HepG2 (cell line): ENCODE measurements around the gene GJA5. TPM values are rescaled to one million over a fixed set of nuclear protein-coding genes. Genes with fewer than 3 reads are reported as not detected.
A peak's percentile ranks its signal among the peaks of the same experiment; 100 is the strongest.

Experiments
- AGO2 ChIP-seq: fragments of 200-400 bp; formaldehyde crosslinking; optimal IDR thresholded peaks from 2 replicates; pipeline ENCODE3; 2017; ENCODE audit warnings: mild to moderate bottlenecking, low read depth, low read length, moderate library complexity
- HOXA3 ChIP-seq: sonication (generic); formaldehyde crosslinking; IDR thresholded peaks from 2 replicates; pipeline ENCODE4 v1.5.0; 2020; ENCODE audit warnings: missing genetic modification reagents
- KAT2B ChIP-seq: fragments of 150-350 bp; IDR thresholded peaks from 2 replicates; pipeline ENCODE4 v1.6.1; 2014; ENCODE audit warnings: low read depth, low read length, borderline replicate concordance
- PAF1 ChIP-seq: IDR thresholded peaks from 2 replicates; pipeline ENCODE4 v1.6.1; 2016; ENCODE audit warnings: missing genetic modification reagents, missing compliant biosample characterization
- RORA ChIP-seq: sonication (generic); formaldehyde crosslinking; IDR thresholded peaks from 2 replicates; pipeline ENCODE4 v1.5.0; 2020; ENCODE audit warnings: mild to moderate bottlenecking, missing genetic modification reagents, moderate library complexity
- ZFP82 ChIP-seq: sonication (generic); formaldehyde crosslinking; IDR thresholded peaks from 2 replicates; pipeline ENCODE4 v1.5.1; 2020; ENCODE audit warnings: mild to moderate bottlenecking, missing genetic modification reagents, borderline replicate concordance
- ZNF24 ChIP-seq: fragments of 450-650 bp; IDR thresholded peaks from 2 replicates; pipeline ENCODE4 v1.6.1; 2017; ENCODE audit warnings: antibody characterized with exemption, mild to moderate bottlenecking
- ZNF263 ChIP-seq: sonication (generic); formaldehyde crosslinking; IDR thresholded peaks from 2 replicates; pipeline ENCODE4 v1.4.0; 2020; ENCODE audit warnings: missing genetic modification reagents
- ZNF552 ChIP-seq: sonication (generic); formaldehyde crosslinking; IDR thresholded peaks from 2 replicates; pipeline ENCODE4 v1.9.0; 2022; ENCODE audit warnings: missing genetic modification reagents, mild to moderate bottlenecking, borderline replicate concordance
- ZSCAN29 ChIP-seq: sonication (generic); formaldehyde crosslinking; conservative IDR thresholded peaks from 2 replicates; pipeline ENCODE4 v1.4.0; 2020; ENCODE audit warnings: mild to moderate bottlenecking, missing genetic modification reagents
- polyA plus RNA-seq, 8 experiments: library from polyadenylated mRNA; depleted of rRNA in 3 of 8; stranded (reverse) in 7 of 8; unstranded in 1 of 8; fragments of >200 nt; fragmentation: Illumina TruSeq in 4 of 8; extraction: Trizol in 4 of 8; gene quantifications; 2 replicates each; pipeline versions ENCODE4 v1.2.1 to v1.2.3, GENCODE V29; 2011 to 2016; ENCODE audit warnings: low read depth in 4 of 8, missing spikeins in 1 of 8, mixed read lengths in 1 of 8; ENCODE audit not compliant: insufficient read depth in 1 of 8
- total RNA-seq, 5 experiments: library from RNA; depleted of rRNA; stranded (reverse); fragments of >200 nt; fragmentation: Illumina TruSeq; extraction: Trizol; gene quantifications; 2 replicates each; pipeline ENCODE4 v1.2.3, GENCODE V29; 2016; ENCODE audit warnings: low read depth in 1 of 5
- TF ChIP-seq, protein P1 (sequence below): sonication (generic); formaldehyde crosslinking; IDR thresholded peaks from 2 replicates; pipeline ENCODE4 v1.4.0; 2020; ENCODE audit warnings: missing genetic modification reagents, borderline replicate concordance
- TF ChIP-seq, protein P2 (sequence below): sonication (generic); formaldehyde crosslinking; IDR thresholded peaks from 2 replicates; pipeline ENCODE4 v1.4.0; 2020; ENCODE audit warnings: missing genetic modification reagents, mild to moderate bottlenecking, borderline replicate concordance
- TF ChIP-seq, protein P3 (sequence below): sonication (generic); formaldehyde crosslinking; IDR thresholded peaks from 2 replicates; pipeline ENCODE4 v1.9.0; 2021; ENCODE audit warnings: missing genetic modification reagents, mild to moderate bottlenecking, borderline replicate concordance
- TF ChIP-seq, protein P4 (sequence below), 2 experiments: fragments of 450-650 bp in 1 of 2; sonication (generic) in 1 of 2; formaldehyde crosslinking; IDR thresholded peaks; 2 replicates each; pipeline versions ENCODE4 v1.5.0 to v1.8.0; 2020 to 2022; ENCODE audit warnings: mild to moderate bottlenecking in 1 of 2, missing genetic modification reagents in 1 of 2
- TF ChIP-seq, protein P5 (sequence below): IDR thresholded peaks from 2 replicates; pipeline ENCODE4 v1.6.1; 2018; ENCODE audit warnings: missing genetic modification reagents, mild to moderate bottlenecking, missing compliant biosample characterization
- TF ChIP-seq, protein P6 (sequence below): sonication (generic); formaldehyde crosslinking; IDR thresholded peaks from 2 replicates; pipeline ENCODE4 v1.8.1; 2022; ENCODE audit warnings: mild to moderate bottlenecking, missing genetic modification reagents
- TF ChIP-seq, protein P7 (sequence below): IDR thresholded peaks from 2 replicates; pipeline ENCODE4 v1.6.1; 2016; ENCODE audit warnings: control low read depth
- TF ChIP-seq, protein P8 (sequence below): sonication (generic); formaldehyde crosslinking; IDR thresholded peaks from 2 replicates; pipeline ENCODE4 v1.8.0; 2022; ENCODE audit warnings: missing genetic modification reagents, mild to moderate bottlenecking, moderate library complexity, borderline replicate concordance

GJA5 gene
- total and polyA plus RNA-seq, 2 of the 13 experiments (the other 11 are each of a cell fraction or from before 2014, with no cell fraction given): not detected

DNA sequence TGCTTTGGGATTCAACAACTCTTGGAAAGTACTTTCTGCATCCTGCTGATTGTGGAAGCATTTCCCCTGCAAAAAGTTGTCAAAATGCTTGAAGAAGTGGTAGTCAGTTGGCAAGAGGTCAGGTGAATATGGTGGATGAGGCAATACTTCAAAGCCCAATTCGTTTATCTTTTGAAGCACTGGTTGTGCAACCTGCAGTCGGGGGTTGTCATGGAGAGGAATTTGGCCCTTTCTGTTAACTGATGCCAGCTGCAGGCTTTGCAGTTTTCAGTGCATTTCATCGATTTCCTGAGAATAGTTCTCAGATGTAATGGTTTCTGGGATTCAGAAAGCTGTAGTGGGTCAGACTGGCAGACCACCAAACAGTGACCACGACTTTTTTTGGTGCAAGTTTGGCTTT lies 47.6 kb upstream of the GJA5 start (continued):
- TF ChIP-seq ZFP82 (CRISPR knock-in tag) (no peak), ZNF552 (CRISPR knock-in tag) (no peak), RORA (CRISPR knock-in tag) (no peak), HOXA3 (peak; percentile 79; the same call in 1 of the 2 replicates), KAT2B (no peak), AGO2 (no peak), ZNF263 (CRISPR knock-in tag) (no peak), ZNF24 (peak; percentile 38; the same call in 1 of the 2 replicates), ZSCAN29 (CRISPR knock-in tag) (no peak), PAF1 (CRISPR knock-in tag) (no peak)
- TF ChIP-seq, protein P1, sequence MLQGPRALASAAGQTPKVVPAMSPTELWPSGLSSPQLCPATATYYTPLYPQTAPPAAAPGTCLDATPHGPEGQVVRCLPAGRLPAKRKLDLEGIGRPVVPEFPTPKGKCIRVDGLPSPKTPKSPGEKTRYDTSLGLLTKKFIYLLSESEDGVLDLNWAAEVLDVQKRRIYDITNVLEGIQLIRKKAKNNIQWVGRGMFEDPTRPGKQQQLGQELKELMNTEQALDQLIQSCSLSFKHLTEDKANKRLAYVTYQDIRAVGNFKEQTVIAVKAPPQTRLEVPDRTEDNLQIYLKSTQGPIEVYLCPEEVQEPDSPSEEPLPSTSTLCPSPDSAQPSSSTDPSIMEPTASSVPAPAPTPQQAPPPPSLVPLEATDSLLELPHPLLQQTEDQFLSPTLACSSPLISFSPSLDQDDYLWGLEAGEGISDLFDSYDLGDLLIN (CRISPR knock-in tag): no peak
- TF ChIP-seq, protein P2, sequence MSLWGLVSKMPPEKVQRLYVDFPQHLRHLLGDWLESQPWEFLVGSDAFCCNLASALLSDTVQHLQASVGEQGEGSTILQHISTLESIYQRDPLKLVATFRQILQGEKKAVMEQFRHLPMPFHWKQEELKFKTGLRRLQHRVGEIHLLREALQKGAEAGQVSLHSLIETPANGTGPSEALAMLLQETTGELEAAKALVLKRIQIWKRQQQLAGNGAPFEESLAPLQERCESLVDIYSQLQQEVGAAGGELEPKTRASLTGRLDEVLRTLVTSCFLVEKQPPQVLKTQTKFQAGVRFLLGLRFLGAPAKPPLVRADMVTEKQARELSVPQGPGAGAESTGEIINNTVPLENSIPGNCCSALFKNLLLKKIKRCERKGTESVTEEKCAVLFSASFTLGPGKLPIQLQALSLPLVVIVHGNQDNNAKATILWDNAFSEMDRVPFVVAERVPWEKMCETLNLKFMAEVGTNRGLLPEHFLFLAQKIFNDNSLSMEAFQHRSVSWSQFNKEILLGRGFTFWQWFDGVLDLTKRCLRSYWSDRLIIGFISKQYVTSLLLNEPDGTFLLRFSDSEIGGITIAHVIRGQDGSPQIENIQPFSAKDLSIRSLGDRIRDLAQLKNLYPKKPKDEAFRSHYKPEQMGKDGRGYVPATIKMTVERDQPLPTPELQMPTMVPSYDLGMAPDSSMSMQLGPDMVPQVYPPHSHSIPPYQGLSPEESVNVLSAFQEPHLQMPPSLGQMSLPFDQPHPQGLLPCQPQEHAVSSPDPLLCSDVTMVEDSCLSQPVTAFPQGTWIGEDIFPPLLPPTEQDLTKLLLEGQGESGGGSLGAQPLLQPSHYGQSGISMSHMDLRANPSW (CRISPR knock-in tag): no peak
- TF ChIP-seq, protein P3, sequence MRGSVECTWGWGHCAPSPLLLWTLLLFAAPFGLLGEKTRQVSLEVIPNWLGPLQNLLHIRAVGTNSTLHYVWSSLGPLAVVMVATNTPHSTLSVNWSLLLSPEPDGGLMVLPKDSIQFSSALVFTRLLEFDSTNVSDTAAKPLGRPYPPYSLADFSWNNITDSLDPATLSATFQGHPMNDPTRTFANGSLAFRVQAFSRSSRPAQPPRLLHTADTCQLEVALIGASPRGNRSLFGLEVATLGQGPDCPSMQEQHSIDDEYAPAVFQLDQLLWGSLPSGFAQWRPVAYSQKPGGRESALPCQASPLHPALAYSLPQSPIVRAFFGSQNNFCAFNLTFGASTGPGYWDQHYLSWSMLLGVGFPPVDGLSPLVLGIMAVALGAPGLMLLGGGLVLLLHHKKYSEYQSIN (CRISPR knock-in tag): no peak
- TF ChIP-seq, protein P4, sequence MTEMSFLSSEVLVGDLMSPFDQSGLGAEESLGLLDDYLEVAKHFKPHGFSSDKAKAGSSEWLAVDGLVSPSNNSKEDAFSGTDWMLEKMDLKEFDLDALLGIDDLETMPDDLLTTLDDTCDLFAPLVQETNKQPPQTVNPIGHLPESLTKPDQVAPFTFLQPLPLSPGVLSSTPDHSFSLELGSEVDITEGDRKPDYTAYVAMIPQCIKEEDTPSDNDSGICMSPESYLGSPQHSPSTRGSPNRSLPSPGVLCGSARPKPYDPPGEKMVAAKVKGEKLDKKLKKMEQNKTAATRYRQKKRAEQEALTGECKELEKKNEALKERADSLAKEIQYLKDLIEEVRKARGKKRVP (CRISPR knock-in tag; IDR thresholded peaks at IDR 0.05): peak in 1 of 2 experiments; percentile 93; a peak in 2 of 4 replicates
- TF ChIP-seq, protein P5, sequence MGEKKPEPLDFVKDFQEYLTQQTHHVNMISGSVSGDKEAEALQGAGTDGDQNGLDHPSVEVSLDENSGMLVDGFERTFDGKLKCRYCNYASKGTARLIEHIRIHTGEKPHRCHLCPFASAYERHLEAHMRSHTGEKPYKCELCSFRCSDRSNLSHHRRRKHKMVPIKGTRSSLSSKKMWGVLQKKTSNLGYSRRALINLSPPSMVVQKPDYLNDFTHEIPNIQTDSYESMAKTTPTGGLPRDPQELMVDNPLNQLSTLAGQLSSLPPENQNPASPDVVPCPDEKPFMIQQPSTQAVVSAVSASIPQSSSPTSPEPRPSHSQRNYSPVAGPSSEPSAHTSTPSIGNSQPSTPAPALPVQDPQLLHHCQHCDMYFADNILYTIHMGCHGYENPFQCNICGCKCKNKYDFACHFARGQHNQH (CRISPR knock-in tag): peak; percentile 74; the same call in 1 of the 2 replicates
- TF ChIP-seq, protein P6, sequence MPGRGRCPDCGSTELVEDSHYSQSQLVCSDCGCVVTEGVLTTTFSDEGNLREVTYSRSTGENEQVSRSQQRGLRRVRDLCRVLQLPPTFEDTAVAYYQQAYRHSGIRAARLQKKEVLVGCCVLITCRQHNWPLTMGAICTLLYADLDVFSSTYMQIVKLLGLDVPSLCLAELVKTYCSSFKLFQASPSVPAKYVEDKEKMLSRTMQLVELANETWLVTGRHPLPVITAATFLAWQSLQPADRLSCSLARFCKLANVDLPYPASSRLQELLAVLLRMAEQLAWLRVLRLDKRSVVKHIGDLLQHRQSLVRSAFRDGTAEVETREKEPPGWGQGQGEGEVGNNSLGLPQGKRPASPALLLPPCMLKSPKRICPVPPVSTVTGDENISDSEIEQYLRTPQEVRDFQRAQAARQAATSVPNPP (CRISPR knock-in tag): no peak
- TF ChIP-seq, protein P7, sequence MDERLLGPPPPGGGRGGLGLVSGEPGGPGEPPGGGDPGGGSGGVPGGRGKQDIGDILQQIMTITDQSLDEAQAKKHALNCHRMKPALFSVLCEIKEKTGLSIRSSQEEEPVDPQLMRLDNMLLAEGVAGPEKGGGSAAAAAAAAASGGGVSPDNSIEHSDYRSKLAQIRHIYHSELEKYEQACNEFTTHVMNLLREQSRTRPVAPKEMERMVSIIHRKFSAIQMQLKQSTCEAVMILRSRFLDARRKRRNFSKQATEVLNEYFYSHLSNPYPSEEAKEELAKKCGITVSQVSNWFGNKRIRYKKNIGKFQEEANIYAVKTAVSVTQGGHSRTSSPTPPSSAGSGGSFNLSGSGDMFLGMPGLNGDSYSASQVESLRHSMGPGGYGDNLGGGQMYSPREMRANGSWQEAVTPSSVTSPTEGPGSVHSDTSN (CRISPR knock-in tag): no peak
- TF ChIP-seq, protein P8, sequence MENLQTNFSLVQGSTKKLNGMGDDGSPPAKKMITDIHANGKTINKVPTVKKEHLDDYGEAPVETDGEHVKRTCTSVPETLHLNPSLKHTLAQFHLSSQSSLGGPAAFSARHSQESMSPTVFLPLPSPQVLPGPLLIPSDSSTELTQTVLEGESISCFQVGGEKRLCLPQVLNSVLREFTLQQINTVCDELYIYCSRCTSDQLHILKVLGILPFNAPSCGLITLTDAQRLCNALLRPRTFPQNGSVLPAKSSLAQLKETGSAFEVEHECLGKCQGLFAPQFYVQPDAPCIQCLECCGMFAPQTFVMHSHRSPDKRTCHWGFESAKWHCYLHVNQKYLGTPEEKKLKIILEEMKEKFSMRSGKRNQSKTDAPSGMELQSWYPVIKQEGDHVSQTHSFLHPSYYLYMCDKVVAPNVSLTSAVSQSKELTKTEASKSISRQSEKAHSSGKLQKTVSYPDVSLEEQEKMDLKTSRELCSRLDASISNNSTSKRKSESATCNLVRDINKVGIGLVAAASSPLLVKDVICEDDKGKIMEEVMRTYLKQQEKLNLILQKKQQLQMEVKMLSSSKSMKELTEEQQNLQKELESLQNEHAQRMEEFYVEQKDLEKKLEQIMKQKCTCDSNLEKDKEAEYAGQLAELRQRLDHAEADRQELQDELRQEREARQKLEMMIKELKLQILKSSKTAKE: no peak
